Measurements from ENCODE around the gene KCNQ5. TPM values are rescaled to one million over a fixed set of nuclear protein-coding genes. Genes with fewer than 3 reads are reported as not detected.

Gene KCNQ5
- total RNA-seq, 1 experiment from 2014 or later, result 2.0 TPM

DNA sequence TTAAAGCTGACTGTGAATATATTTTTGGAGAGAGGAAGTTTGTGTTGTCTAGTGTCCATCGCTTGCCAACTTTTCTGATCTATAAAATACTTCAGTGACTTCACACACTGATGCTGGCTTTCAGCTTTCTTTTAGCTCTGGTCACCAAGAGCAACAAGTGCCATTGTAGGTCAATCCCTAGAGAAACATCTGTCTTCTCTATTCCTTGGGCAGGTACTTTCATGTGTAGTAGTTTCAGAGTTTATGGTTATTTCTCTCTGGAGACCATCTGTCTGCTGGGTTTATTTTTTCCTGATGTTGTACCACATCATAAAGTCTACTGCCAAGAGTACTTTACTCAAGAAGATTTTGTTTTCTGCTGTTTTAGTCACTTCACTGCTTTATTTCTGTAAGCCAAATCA, 353.5 kb downstream of the KCNQ5 start (continued):
- TF ChIP-seq, protein P1, sequence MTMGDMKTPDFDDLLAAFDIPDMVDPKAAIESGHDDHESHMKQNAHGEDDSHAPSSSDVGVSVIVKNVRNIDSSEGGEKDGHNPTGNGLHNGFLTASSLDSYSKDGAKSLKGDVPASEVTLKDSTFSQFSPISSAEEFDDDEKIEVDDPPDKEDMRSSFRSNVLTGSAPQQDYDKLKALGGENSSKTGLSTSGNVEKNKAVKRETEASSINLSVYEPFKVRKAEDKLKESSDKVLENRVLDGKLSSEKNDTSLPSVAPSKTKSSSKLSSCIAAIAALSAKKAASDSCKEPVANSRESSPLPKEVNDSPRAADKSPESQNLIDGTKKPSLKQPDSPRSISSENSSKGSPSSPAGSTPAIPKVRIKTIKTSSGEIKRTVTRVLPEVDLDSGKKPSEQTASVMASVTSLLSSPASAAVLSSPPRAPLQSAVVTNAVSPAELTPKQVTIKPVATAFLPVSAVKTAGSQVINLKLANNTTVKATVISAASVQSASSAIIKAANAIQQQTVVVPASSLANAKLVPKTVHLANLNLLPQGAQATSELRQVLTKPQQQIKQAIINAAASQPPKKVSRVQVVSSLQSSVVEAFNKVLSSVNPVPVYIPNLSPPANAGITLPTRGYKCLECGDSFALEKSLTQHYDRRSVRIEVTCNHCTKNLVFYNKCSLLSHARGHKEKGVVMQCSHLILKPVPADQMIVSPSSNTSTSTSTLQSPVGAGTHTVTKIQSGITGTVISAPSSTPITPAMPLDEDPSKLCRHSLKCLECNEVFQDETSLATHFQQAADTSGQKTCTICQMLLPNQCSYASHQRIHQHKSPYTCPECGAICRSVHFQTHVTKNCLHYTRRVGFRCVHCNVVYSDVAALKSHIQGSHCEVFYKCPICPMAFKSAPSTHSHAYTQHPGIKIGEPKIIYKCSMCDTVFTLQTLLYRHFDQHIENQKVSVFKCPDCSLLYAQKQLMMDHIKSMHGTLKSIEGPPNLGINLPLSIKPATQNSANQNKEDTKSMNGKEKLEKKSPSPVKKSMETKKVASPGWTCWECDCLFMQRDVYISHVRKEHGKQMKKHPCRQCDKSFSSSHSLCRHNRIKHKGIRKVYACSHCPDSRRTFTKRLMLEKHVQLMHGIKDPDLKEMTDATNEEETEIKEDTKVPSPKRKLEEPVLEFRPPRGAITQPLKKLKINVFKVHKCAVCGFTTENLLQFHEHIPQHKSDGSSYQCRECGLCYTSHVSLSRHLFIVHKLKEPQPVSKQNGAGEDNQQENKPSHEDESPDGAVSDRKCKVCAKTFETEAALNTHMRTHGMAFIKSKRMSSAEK (CRISPR knock-in tag; IDR thresholded peaks at IDR 0.05; ENCODE audit: borderline replicate concordance), result no peak
- TF ChIP-seq, protein P2, sequence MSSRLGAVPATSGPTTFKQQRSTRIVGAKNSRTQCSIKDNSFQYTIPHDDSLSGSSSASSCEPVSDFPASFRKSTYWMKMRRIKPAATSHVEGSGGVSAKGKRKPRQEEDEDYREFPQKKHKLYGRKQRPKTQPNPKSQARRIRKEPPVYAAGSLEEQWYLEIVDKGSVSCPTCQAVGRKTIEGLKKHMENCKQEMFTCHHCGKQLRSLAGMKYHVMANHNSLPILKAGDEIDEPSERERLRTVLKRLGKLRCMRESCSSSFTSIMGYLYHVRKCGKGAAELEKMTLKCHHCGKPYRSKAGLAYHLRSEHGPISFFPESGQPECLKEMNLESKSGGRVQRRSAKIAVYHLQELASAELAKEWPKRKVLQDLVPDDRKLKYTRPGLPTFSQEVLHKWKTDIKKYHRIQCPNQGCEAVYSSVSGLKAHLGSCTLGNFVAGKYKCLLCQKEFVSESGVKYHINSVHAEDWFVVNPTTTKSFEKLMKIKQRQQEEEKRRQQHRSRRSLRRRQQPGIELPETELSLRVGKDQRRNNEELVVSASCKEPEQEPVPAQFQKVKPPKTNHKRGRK (CRISPR knock-in tag; IDR thresholded peaks at IDR 0.05; ENCODE audit: borderline replicate concordance), result no peak
- TF ChIP-seq, protein P3, sequence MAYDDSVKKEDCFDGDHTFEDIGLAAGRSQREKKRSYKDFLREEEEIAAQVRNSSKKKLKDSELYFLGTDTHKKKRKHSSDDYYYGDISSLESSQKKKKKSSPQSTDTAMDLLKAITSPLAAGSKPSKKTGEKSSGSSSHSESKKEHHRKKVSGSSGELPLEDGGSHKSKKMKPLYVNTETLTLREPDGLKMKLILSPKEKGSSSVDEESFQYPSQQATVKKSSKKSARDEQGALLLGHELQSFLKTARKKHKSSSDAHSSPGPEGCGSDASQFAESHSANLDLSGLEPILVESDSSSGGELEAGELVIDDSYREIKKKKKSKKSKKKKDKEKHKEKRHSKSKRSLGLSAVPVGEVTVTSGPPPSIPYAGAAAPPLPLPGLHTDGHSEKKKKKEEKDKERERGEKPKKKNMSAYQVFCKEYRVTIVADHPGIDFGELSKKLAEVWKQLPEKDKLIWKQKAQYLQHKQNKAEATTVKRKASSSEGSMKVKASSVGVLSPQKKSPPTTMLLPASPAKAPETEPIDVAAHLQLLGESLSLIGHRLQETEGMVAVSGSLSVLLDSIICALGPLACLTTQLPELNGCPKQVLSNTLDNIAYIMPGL (CRISPR knock-in tag; IDR thresholded peaks at IDR 0.05), result no peak
- TF ChIP-seq, protein P4, sequence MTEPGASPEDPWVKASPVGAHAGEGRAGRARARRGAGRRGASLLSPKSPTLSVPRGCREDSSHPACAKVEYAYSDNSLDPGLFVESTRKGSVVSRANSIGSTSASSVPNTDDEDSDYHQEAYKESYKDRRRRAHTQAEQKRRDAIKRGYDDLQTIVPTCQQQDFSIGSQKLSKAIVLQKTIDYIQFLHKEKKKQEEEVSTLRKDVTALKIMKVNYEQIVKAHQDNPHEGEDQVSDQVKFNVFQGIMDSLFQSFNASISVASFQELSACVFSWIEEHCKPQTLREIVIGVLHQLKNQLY (CRISPR knock-in tag; IDR thresholded peaks at IDR 0.05), result no peak
- TF ChIP-seq, protein P5, sequence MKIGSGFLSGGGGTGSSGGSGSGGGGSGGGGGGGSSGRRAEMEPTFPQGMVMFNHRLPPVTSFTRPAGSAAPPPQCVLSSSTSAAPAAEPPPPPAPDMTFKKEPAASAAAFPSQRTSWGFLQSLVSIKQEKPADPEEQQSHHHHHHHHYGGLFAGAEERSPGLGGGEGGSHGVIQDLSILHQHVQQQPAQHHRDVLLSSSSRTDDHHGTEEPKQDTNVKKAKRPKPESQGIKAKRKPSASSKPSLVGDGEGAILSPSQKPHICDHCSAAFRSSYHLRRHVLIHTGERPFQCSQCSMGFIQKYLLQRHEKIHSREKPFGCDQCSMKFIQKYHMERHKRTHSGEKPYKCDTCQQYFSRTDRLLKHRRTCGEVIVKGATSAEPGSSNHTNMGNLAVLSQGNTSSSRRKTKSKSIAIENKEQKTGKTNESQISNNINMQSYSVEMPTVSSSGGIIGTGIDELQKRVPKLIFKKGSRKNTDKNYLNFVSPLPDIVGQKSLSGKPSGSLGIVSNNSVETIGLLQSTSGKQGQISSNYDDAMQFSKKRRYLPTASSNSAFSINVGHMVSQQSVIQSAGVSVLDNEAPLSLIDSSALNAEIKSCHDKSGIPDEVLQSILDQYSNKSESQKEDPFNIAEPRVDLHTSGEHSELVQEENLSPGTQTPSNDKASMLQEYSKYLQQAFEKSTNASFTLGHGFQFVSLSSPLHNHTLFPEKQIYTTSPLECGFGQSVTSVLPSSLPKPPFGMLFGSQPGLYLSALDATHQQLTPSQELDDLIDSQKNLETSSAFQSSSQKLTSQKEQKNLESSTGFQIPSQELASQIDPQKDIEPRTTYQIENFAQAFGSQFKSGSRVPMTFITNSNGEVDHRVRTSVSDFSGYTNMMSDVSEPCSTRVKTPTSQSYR (CRISPR knock-in tag; IDR thresholded peaks at IDR 0.05), result no peak
- TF ChIP-seq ZNF671 (CRISPR knock-in tag; IDR thresholded peaks at IDR 0.05), result no peak
- TF ChIP-seq, protein P6, sequence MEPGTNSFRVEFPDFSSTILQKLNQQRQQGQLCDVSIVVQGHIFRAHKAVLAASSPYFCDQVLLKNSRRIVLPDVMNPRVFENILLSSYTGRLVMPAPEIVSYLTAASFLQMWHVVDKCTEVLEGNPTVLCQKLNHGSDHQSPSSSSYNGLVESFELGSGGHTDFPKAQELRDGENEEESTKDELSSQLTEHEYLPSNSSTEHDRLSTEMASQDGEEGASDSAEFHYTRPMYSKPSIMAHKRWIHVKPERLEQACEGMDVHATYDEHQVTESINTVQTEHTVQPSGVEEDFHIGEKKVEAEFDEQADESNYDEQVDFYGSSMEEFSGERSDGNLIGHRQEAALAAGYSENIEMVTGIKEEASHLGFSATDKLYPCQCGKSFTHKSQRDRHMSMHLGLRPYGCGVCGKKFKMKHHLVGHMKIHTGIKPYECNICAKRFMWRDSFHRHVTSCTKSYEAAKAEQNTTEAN (CRISPR knock-in tag; IDR thresholded peaks at IDR 0.05), result no peak
- TF ChIP-seq, protein P7, sequence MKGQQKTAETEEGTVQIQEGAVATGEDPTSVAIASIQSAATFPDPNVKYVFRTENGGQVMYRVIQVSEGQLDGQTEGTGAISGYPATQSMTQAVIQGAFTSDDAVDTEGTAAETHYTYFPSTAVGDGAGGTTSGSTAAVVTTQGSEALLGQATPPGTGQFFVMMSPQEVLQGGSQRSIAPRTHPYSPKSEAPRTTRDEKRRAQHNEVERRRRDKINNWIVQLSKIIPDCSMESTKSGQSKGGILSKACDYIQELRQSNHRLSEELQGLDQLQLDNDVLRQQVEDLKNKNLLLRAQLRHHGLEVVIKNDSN (CRISPR knock-in tag; IDR thresholded peaks at IDR 0.05), result no peak
- TF ChIP-seq OVOL2 (CRISPR knock-in tag; IDR thresholded peaks at IDR 0.05; ENCODE audit: borderline replicate concordance), result no peak
- TF ChIP-seq NFATC4 (CRISPR knock-in tag; IDR thresholded peaks at IDR 0.05), result no peak
- TF ChIP-seq, protein P8, sequence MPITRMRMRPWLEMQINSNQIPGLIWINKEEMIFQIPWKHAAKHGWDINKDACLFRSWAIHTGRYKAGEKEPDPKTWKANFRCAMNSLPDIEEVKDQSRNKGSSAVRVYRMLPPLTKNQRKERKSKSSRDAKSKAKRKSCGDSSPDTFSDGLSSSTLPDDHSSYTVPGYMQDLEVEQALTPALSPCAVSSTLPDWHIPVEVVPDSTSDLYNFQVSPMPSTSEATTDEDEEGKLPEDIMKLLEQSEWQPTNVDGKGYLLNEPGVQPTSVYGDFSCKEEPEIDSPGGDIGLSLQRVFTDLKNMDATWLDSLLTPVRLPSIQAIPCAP (CRISPR knock-in tag; IDR thresholded peaks at IDR 0.05), result no peak
- TF ChIP-seq, protein P9, sequence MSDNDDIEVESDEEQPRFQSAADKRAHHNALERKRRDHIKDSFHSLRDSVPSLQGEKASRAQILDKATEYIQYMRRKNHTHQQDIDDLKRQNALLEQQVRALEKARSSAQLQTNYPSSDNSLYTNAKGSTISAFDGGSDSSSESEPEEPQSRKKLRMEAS (CRISPR knock-in tag; IDR thresholded peaks at IDR 0.05), result no peak

Data from WTC11 (cell line).